ENCODE measurements around the gene TBC1D8. TPM values are rescaled to one million over a fixed set of nuclear protein-coding genes. Genes with fewer than 3 reads are reported as not detected.

Gene TBC1D8
- total and polyA plus RNA-seq, 2 of the 13 experiments (the other 11 are each of a cell fraction or from before 2014, with no cell fraction given), result 45.1 to 95.4 TPM

- TF ChIP-seq, protein P1, sequence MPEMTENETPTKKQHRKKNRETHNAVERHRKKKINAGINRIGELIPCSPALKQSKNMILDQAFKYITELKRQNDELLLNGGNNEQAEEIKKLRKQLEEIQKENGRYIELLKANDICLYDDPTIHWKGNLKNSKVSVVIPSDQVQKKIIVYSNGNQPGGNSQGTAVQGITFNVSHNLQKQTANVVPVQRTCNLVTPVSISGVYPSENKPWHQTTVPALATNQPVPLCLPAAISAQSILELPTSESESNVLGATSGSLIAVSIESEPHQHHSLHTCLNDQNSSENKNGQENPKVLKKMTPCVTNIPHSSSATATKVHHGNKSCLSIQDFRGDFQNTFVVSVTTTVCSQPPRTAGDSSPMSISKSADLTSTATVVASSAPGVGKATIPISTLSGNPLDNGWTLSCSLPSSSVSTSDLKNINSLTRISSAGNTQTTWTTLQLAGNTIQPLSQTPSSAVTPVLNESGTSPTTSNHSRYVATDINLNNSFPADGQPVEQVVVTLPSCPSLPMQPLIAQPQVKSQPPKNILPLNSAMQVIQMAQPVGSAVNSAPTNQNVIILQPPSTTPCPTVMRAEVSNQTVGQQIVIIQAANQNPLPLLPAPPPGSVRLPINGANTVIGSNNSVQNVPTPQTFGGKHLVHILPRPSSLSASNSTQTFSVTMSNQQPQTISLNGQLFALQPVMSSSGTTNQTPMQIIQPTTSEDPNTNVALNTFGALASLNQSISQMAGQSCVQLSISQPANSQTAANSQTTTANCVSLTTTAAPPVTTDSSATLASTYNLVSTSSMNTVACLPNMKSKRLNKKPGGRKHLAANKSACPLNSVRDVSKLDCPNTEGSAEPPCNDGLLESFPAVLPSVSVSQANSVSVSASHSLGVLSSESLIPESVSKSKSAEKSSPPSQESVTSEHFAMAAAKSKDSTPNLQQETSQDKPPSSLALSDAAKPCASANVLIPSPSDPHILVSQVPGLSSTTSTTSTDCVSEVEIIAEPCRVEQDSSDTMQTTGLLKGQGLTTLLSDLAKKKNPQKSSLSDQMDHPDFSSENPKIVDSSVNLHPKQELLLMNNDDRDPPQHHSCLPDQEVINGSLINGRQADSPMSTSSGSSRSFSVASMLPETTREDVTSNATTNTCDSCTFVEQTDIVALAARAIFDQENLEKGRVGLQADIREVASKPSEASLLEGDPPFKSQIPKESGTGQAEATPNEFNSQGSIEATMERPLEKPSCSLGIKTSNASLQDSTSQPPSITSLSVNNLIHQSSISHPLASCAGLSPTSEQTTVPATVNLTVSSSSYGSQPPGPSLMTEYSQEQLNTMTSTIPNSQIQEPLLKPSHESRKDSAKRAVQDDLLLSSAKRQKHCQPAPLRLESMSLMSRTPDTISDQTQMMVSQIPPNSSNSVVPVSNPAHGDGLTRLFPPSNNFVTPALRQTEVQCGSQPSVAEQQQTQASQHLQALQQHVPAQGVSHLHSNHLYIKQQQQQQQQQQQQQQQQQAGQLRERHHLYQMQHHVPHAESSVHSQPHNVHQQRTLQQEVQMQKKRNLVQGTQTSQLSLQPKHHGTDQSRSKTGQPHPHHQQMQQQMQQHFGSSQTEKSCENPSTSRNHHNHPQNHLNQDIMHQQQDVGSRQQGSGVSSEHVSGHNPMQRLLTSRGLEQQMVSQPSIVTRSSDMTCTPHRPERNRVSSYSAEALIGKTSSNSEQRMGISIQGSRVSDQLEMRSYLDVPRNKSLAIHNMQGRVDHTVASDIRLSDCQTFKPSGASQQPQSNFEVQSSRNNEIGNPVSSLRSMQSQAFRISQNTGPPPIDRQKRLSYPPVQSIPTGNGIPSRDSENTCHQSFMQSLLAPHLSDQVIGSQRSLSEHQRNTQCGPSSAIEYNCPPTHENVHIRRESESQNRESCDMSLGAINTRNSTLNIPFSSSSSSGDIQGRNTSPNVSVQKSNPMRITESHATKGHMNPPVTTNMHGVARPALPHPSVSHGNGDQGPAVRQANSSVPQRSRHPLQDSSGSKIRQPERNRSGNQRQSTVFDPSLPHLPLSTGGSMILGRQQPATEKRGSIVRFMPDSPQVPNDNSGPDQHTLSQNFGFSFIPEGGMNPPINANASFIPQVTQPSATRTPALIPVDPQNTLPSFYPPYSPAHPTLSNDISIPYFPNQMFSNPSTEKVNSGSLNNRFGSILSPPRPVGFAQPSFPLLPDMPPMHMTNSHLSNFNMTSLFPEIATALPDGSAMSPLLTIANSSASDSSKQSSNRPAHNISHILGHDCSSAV (CRISPR knock-in tag; IDR thresholded peaks at IDR 0.05; ENCODE audit: borderline replicate concordance), result 0 out of 2 replicates have a peak, but pooled peaks have one; percentile 36
- TF ChIP-seq ZNF883 (CRISPR knock-in tag; IDR thresholded peaks at IDR 0.05; ENCODE audit: not compliant biosample characterization) (peak; percentile 25), ZNF839 (CRISPR knock-in tag; IDR thresholded peaks at IDR 0.05; ENCODE audit: borderline replicate concordance) (peak; percentile 25; the same call in 1 of the 2 replicates)
Measured at GRCh38 chr2:100984892-100985307, 166.3 kb downstream of the TBC1D8 start (continued).

All from HepG2 (cell line).